HepG2 (cell line): Measurements from ENCODE around the gene MYRIP. TPM values are rescaled to one million over a fixed set of nuclear protein-coding genes. Genes with fewer than 3 reads are reported as not detected.

ENCODE experiments used
- ATAC-seq: fragments of 200-7000 bp; cut with Tn5 transposase; 3 replicates; pipeline ENCODE4 v1.9.1; 2020; ENCODE audit warnings: mild to moderate bottlenecking, moderate library complexity
- BruUV-seq: library from RNA; stranded (reverse); fragments of 400-500 nt; replicated peaks from 2 replicates; lab custom pipeline; 2021; lab: Mats Ljungman, UMichigan
- CTCF ChIA-PET: fragments of 300-600 bp; formaldehyde crosslinking; extraction: SDS; loops from one replicate; lab custom pipeline; 2021; ENCODE audit warnings: low total read pairs, inconsistent platforms, low intra/inter-chr PET ratio; lab: Yijun Ruan, JAX
- POLR2A ChIA-PET: fragments of 350-600 bp; sonication (Branson Sonifier 250); formaldehyde crosslinking; loops from one replicate; lab custom pipeline; 2020; ENCODE audit warnings: antibody characterized with exemption, inconsistent platforms; lab: Yijun Ruan, JAX
- DNase-seq: peaks from one replicate; pipeline ENCODE4 v3.0.0-alpha.2; 2015; ENCODE audit warnings: low spot score
- FAIRE-seq: peaks from 3 replicates; lab custom pipeline; 2011; peaks lifted over from hg19 to GRCh38; lab: Jason Lieb, UNC
- H2AFZ ChIP-seq: one replicate; pipeline ENCODE4 v1.6.1; 2011; ENCODE audit warnings: low read length, inconsistent platforms
- H3K27ac ChIP-seq: fragments of 300-600 bp; 3 replicates; pipeline ENCODE4 v1.8.0; 2011; ENCODE audit warnings: mixed run types, mild to moderate bottlenecking, mixed read lengths, low read length, inconsistent platforms; ENCODE audit not compliant: insufficient read depth; ENCODE audit errors: extremely low read length
- H3K27me3 ChIP-seq, 2 experiments: fragments of 200-600 bp in 1 of 2; 2 replicates in 1 of 2; 3 replicates in 1 of 2; pipeline versions ENCODE4 v1.6.0 to v1.8.0; 2011; ENCODE audit warnings: low read length in 2 of 2, mild to moderate bottlenecking in 2 of 2, moderate library complexity in 2 of 2, inconsistent platforms in 1 of 2; ENCODE audit not compliant: insufficient read depth in 2 of 2, control insufficient read depth in 1 of 2
- H3K36me3 ChIP-seq, 2 experiments: fragments of 200-600 bp in 1 of 2; replicated peaks in 1 of 2; 2 replicates in 1 of 2; 3 replicates in 1 of 2; pipeline versions ENCODE4 v1.5.1 to v1.8.0; 2011; ENCODE audit warnings: low read length in 2 of 2, inconsistent platforms in 1 of 2; ENCODE audit not compliant: insufficient read depth in 2 of 2, control insufficient read depth in 1 of 2
- H3K4me1 ChIP-seq: 2 replicates; pipeline ENCODE4 v1.5.1; 2012; ENCODE audit warnings: low read length, inconsistent platforms; ENCODE audit not compliant: insufficient read depth
- H3K4me2 ChIP-seq: 2 replicates; pipeline ENCODE4 v1.6.0; 2011; ENCODE audit warnings: low read depth, low read length, inconsistent platforms
- H3K4me3 ChIP-seq, 3 experiments: fragments of 200-600 bp in 1 of 3; sonication (generic), shearing (Covaris generic) in 1 of 3; replicated peaks in 1 of 3; 2 replicates each; pipeline ENCODE4 v1.5.1; 2011 to 2016; ENCODE audit warnings: low read length in 3 of 3, inconsistent platforms in 2 of 3, low read depth in 2 of 3, mild to moderate bottlenecking in 2 of 3, control low read depth in 1 of 3, mixed read lengths in 1 of 3; ENCODE audit not compliant: insufficient read depth in 1 of 3
- H3K79me2 ChIP-seq: one replicate; pipeline ENCODE4 v1.6.1; 2011; ENCODE audit warnings: low read length, inconsistent platforms; ENCODE audit not compliant: insufficient read depth
- H3K9ac ChIP-seq: 2 replicates; pipeline ENCODE4 v1.6.0; 2011; ENCODE audit warnings: mild to moderate bottlenecking, low read depth, low read length, inconsistent platforms; ENCODE audit not compliant: insufficient read depth
- H3K9me3 ChIP-seq: 2 replicates; pipeline ENCODE4 v1.5.1; 2012; ENCODE audit warnings: mild to moderate bottlenecking, low read length
- H4K20me1 ChIP-seq: 2 replicates; pipeline ENCODE4 v1.6.0; 2011; ENCODE audit warnings: inconsistent platforms, mild to moderate bottlenecking, low read length, moderate library complexity; ENCODE audit not compliant: insufficient read depth
- ARNTL ChIP-seq: sonication (generic); formaldehyde crosslinking; IDR thresholded peaks from 2 replicates; pipeline ENCODE4 v1.4.0; 2020; ENCODE audit warnings: mild to moderate bottlenecking, missing genetic modification reagents
- ASH2L ChIP-seq: fragments of 300-600, 200-600 bp; sonication (generic); IDR thresholded peaks from 2 replicates; pipeline ENCODE4 v1.7.0; 2017; ENCODE audit warnings: low read depth, mild to moderate bottlenecking, moderate library complexity, mixed read lengths, low read length; ENCODE audit not compliant: insufficient read length
- NFYC ChIP-seq: IDR thresholded peaks from 2 replicates; pipeline ENCODE4 v1.6.1; 2016; ENCODE audit warnings: missing genetic modification reagents, missing compliant biosample characterization
- PHF21A ChIP-seq: sonication (generic); formaldehyde crosslinking; IDR thresholded peaks from 2 replicates; pipeline ENCODE4 v1.5.0; 2020; ENCODE audit warnings: mild to moderate bottlenecking, missing genetic modification reagents
- RELA ChIP-seq: sonication (generic); formaldehyde crosslinking; IDR thresholded peaks from 2 replicates; pipeline ENCODE4 v1.4.0; 2020; ENCODE audit warnings: missing genetic modification reagents
- RXRB ChIP-seq: IDR thresholded peaks from 2 replicates; pipeline ENCODE4 v1.6.1; 2016; ENCODE audit warnings: borderline replicate concordance, missing genetic modification reagents, missing compliant biosample characterization
- SETDB1 ChIP-seq: sonication (generic); formaldehyde crosslinking; IDR thresholded peaks from 2 replicates; pipeline ENCODE4 v1.5.1; 2020; ENCODE audit warnings: missing genetic modification reagents, mild to moderate bottlenecking, borderline replicate concordance
- SRSF9 ChIP-seq: fragments of 200-400 bp; formaldehyde crosslinking; IDR thresholded peaks from 2 replicates; pipeline ENCODE4 v1.6.1; 2018; ENCODE audit warnings: borderline replicate concordance, mild to moderate bottlenecking, low read depth, low read length; ENCODE audit not compliant: insufficient read depth, poor library complexity, severe bottlenecking
- TCF7L2 ChIP-seq: IDR thresholded peaks from 2 replicates; pipeline ENCODE4 v1.6.1; 2011; ENCODE audit warnings: mild to moderate bottlenecking, low read depth, low read length, moderate library complexity
- ZNF317 ChIP-seq: sonication (generic); formaldehyde crosslinking; IDR thresholded peaks from 2 replicates; pipeline ENCODE4 v1.5.0; 2020; ENCODE audit warnings: mild to moderate bottlenecking, missing genetic modification reagents
- ZNF546 ChIP-seq: sonication (generic); formaldehyde crosslinking; conservative IDR thresholded peaks from 2 replicates; pipeline ENCODE4 v1.8.1; 2023; ENCODE audit warnings: mild to moderate bottlenecking, missing genetic modification reagents
- ZNF644 ChIP-seq: IDR thresholded peaks from 2 replicates; pipeline ENCODE4 v1.6.1; 2016; ENCODE audit warnings: low read depth
- ZNF703 ChIP-seq: sonication (generic); formaldehyde crosslinking; IDR thresholded peaks from 2 replicates; pipeline ENCODE4 v1.5.1; 2020; ENCODE audit warnings: missing genetic modification reagents, mild to moderate bottlenecking, moderate library complexity, borderline replicate concordance
- ZNF713 ChIP-seq: sonication (generic); formaldehyde crosslinking; IDR thresholded peaks from 2 replicates; pipeline ENCODE4 v1.4.0; 2020; ENCODE audit warnings: mild to moderate bottlenecking, missing genetic modification reagents
- WGBS: methylation state at CpG from one replicate; pipeline ENCODE4 v1.1.6; 2017; ENCODE audit warnings: low lambda C conversion rate; 5-methylcytosine and 5-hydroxymethylcytosine counted together
- in situ Hi-C: cut with HindIII; loops from 2 replicates; pipeline ENCODE4 v1.10.0; 2017; ENCODE audit warnings: low pct_unique_long_range_greater_than_20kb; ENCODE audit not compliant: extremely low pct_ligation_motif_present
- intact Hi-C: fragments of 100-400 bp; cut with micrococcal nuclease; formaldehyde crosslinking; loops from one replicate; pipeline ENCODE4 v1.10.0; 2022; ENCODE audit not compliant: unreplicated experiment
- polyA plus RNA-seq, 8 experiments: library from polyadenylated mRNA; depleted of rRNA in 3 of 8; stranded (reverse) in 7 of 8; unstranded in 1 of 8; fragments of >200 nt; fragmentation: Illumina TruSeq in 4 of 8; extraction: Trizol in 4 of 8; gene quantifications; 2 replicates each; pipeline versions ENCODE4 v1.2.1 to v1.2.3, GENCODE V29; 2011 to 2016; ENCODE audit warnings: low read depth in 4 of 8, missing spikeins in 1 of 8, mixed read lengths in 1 of 8; ENCODE audit not compliant: insufficient read depth in 1 of 8
- total RNA-seq, 5 experiments: library from RNA; depleted of rRNA; stranded (reverse); fragments of >200 nt; fragmentation: Illumina TruSeq; extraction: Trizol; gene quantifications; 2 replicates each; pipeline ENCODE4 v1.2.3, GENCODE V29; 2016; ENCODE audit warnings: low read depth in 1 of 5
- TF ChIP-seq, protein P1 (sequence below): sonication (generic); formaldehyde crosslinking; IDR thresholded peaks from 2 replicates; pipeline ENCODE4 v1.4.0; 2020; ENCODE audit warnings: missing genetic modification reagents, mild to moderate bottlenecking, borderline replicate concordance
- TF ChIP-seq, protein P2 (sequence below): sonication (generic); formaldehyde crosslinking; IDR thresholded peaks from one replicate; pipeline ENCODE4 v1.5.1; 2020; ENCODE audit warnings: mild to moderate bottlenecking, missing genetic modification reagents; ENCODE audit errors: not compliant biosample characterization

The MYRIP gene
- total and polyA plus RNA-seq, 2 of the 13 experiments (the other 11 are each of a cell fraction or from before 2014, with no cell fraction given): 0.64 to 0.84 TPM

DNA sequence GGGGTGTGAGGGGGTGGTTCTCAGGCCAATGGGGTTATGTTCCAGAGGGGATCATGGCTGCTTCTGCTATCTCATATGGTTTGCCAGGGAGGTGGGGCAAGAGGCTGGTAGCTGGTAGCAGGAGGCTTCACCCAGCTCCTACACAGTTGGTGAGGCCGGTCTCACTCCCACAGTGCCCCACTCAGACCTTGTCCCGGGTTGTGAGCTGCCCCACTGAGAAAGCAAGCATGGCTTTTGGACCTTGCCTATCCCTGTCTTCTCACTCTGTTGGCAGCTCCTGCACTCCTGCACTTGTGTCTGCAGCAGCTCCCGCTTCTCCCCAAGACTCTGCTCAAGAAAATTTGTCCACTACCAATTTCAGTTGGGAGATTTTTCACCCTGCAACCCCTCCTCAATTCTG lies 46.1 kb downstream of the MYRIP start:
- in situ Hi-C loops (no loop called here), intact Hi-C loops (no loop called here)
- Histone ChIP-seq H3K27me3 (no peaks in the 10 kb centered on the region), H3K9ac (no peak overlapping the region), H4K20me1 (no peaks in the 10 kb centered on the region), H3K4me3 (no peak overlapping the region), H3K79me2 (no peaks in the 10 kb centered on the region), H3K4me1 (no peaks in the 10 kb centered on the region), H3K27ac (no peak overlapping the region), H3K4me2 (no peak overlapping the region), H3K9me3 (no peaks in the 10 kb centered on the region), H3K36me3 (no peaks in the 10 kb centered on the region), H2AFZ (no peak overlapping the region)
- ChIA-PET POLR2A (no interaction called here), CTCF (no interaction called here)
- no peak for ATAC-seq
- no TSS peak for BruUV-seq
- DNase-seq: no peak
- FAIRE-seq: no peak
- WGBS: 55% methylated on average over 1 of the region's 3 CpGs
- TF ChIP-seq TCF7L2 (no peak), NFYC (CRISPR knock-in tag) (no peak), SETDB1 (no peak), PHF21A (CRISPR knock-in tag) (no peak), ZNF703 (no peak), ZNF546 (CRISPR knock-in tag) (no peak), ARNTL (no peak), ASH2L (no peak), RXRB (CRISPR knock-in tag) (no peak), RELA (CRISPR knock-in tag) (no peak), SRSF9 (no peak), ZNF644 (CRISPR knock-in tag) (no peak), ZNF713 (CRISPR knock-in tag) (no peak), ZNF317 (no peak)
- TF ChIP-seq, protein P1, sequence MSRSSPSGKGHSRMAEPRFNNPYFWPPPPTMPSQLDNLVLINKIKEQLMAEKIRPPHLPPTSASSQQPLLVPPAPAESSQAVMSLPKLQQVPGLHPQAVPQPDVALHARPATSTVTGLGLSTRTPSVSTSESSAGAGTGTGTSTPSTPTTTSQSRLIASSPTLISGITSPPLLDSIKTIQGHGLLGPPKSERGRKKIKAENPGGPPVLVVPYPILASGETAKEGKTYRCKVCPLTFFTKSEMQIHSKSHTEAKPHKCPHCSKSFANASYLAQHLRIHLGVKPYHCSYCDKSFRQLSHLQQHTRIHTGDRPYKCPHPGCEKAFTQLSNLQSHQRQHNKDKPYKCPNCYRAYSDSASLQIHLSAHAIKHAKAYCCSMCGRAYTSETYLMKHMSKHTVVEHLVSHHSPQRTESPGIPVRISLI (CRISPR knock-in tag): no peak
- TF ChIP-seq, protein P2, sequence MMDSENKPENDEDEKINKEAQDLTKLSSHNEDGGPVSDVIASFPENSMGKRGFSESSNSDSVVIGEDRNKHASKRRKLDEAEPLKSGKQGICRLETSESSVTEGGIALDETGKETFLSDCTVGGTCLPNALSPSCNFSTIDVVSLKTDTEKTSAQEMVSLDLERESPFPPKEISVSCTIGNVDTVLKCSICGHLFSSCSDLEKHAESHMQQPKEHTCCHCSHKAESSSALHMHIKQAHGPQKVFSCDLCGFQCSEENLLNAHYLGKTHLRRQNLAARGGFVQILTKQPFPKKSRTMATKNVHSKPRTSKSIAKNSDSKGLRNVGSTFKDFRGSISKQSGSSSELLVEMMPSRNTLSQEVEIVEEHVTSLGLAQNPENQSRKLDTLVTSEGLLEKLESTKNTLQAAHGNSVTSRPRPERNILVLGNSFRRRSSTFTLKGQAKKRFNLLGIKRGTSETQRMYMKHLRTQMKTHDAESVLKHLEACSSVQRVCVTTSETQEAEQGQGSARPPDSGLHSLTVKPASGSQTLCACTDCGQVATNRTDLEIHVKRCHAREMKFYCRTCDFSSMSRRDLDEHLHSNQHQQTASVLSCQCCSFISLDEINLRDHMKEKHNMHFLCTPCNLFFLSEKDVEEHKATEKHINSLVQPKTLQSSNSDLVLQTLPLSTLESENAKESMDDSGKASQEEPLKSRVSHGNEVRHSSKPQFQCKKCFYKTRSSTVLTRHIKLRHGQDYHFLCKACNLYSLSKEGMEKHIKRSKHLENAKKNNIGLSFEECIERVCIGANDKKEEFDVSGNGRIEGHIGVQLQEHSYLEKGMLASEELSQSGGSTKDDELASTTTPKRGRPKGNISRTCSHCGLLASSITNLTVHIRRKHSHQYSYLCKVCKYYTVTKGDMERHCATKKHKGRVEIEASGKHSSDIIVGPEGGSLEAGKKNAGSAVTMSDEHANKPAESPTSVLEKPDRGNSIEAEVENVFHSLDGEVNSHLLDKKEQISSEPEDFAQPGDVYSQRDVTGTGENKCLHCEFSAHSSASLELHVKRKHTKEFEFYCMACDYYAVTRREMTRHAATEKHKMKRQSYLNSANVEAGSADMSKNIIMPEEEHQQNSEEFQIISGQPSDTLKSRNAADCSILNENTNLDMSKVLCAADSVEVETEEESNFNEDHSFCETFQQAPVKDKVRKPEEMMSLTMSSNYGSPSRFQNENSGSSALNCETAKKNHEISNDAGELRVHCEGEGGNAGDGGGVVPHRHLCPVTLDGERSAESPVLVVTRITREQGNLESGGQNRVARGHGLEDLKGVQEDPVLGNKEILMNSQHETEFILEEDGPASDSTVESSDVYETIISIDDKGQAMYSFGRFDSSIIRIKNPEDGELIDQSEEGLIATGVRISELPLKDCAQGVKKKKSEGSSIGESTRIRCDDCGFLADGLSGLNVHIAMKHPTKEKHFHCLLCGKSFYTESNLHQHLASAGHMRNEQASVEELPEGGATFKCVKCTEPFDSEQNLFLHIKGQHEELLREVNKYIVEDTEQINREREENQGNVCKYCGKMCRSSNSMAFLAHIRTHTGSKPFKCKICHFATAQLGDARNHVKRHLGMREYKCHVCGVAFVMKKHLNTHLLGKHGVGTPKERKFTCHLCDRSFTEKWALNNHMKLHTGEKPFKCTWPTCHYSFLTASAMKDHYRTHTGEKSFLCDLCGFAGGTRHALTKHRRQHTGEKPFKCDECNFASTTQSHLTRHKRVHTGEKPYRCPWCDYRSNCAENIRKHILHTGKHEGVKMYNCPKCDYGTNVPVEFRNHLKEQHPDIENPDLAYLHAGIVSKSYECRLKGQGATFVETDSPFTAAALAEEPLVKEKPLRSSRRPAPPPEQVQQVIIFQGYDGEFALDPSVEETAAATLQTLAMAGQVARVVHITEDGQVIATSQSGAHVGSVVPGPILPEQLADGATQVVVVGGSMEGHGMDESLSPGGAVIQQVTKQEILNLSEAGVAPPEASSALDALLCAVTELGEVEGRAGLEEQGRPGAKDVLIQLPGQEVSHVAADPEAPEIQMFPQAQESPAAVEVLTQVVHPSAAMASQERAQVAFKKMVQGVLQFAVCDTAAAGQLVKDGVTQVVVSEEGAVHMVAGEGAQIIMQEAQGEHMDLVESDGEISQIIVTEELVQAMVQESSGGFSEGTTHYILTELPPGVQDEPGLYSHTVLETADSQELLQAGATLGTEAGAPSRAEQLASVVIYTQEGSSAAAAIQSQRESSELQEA (CRISPR knock-in tag): no peak
